Ishikawa (cell line): Measurements from ENCODE around the gene C5.

Source experiments
- CEBPB ChIP-seq: IDR thresholded peaks from 2 replicates; pipeline ENCODE4 v1.6.1; 2012
- CREB1 ChIP-seq: IDR thresholded peaks from 2 replicates; pipeline ENCODE4 v1.6.1; 2012; ENCODE audit warnings: low read depth
- EGR1 ChIP-seq: IDR thresholded peaks from 2 replicates; pipeline ENCODE4 v1.6.1; 2012
- EP300 ChIP-seq: IDR thresholded peaks from 2 replicates; pipeline ENCODE4 v1.6.1; 2012; ENCODE audit warnings: borderline replicate concordance
- FOXM1 ChIP-seq: IDR thresholded peaks from 2 replicates; pipeline ENCODE4 v1.6.1; 2012; ENCODE audit warnings: low read depth, borderline replicate concordance
- NFIC ChIP-seq: IDR thresholded peaks from 2 replicates; pipeline ENCODE4 v1.6.1; 2012
- RAD21 ChIP-seq: IDR thresholded peaks from 2 replicates; pipeline ENCODE4 v1.6.1; 2012; ENCODE audit warnings: low read depth
- TAF1 ChIP-seq: IDR thresholded peaks from 2 replicates; pipeline ENCODE4 v1.6.1; 2012; ENCODE audit warnings: low read depth, mild to moderate bottlenecking
- TCF12 ChIP-seq: IDR thresholded peaks from 2 replicates; pipeline ENCODE4 v1.6.1; 2012; ENCODE audit warnings: low read depth
- TEAD4 ChIP-seq: IDR thresholded peaks from 2 replicates; pipeline ENCODE4 v1.6.1; 2012
- YY1 ChIP-seq: IDR thresholded peaks from 2 replicates; pipeline ENCODE4 v1.6.1; 2012; ENCODE audit warnings: low read depth
- ZBTB7A ChIP-seq: IDR thresholded peaks from 2 replicates; pipeline ENCODE4 v1.6.1; 2012; ENCODE audit warnings: low read depth
- TF ChIP-seq, protein P1 (sequence below): IDR thresholded peaks from 2 replicates; pipeline ENCODE4 v1.6.1; 2012
- TF ChIP-seq, protein P2 (sequence below): IDR thresholded peaks from 2 replicates; pipeline ENCODE4 v1.6.1; 2012
- TF ChIP-seq, protein P3 (sequence below): IDR thresholded peaks from 2 replicates; pipeline ENCODE4 v1.6.1; 2012; ENCODE audit warnings: low read depth, mild to moderate bottlenecking

Gene C5

DNA sequence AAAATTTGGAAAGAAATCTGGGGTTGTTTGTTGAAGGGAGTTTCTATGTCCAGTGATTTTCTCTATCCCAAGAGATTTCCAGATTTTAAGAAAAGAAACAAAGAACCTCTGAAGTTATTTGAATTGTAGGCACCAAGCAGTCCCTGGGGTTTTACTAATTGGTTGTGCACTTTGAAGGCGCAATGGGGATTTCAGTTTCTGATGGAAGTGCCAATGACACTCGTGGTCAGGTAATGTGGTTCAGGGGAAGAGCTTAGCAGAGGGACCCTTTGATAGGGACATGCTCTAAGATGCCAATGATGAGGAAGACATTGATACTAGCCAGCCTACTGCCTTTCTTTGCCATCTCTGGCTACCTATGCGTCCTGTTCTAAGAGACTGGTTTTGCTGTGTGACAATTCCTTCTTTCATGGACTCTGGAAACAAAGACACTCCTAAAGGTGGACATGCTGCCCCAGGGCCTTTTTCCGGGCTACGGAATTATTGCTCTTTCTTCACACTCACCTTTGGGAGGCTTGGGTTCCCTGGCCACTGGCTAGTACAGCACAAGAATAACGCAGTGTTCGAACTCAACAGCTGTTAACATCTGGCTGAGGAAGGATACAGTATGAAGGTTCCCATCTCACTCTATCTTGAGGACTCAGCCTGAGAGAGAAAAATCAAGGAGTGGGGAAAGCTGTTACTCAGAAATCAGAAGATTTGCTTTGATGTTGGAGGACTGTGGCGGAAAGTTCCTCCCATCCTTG lies 116.6 kb downstream of the C5 start:
- TF ChIP-seq CREB1 (no peak), TCF12 (no peak), ZBTB7A (no peak), YY1 (no peak)

DNA sequence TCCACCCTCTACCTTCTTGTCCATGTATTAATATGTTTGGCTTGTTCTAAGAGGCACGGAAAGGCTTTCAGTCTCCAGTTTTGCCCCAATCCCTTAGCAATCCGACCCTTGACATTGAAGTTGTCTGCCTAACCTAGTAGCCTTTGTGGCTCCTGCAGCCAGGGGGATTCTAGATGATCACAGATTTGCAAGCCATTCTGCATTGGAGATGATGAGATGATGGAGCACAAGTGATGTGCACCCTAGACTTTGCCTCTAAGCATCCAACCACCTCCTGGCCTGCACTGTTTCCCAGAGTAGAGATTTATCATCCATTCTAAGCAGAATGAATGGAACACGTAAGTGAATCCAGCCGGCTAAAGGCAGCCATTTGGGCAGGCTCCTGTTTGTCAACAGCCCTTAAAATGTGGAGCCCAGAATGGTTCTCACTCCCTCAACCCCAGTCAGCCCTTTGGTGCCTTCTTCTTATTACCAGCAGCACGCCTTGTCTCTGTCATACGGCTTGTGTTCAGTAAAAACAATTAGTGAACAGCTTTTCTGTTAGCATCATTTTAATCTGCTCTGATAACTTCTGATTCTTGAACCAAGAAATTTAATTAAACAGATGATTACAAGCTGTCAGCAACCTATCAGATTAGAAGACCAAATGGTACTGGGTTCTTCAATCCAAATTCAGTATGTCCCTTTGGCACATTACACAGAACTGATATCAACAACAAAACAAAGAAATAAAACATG lies 117.8 kb downstream of the C5 start:
- TF ChIP-seq RAD21: no peak
- TF ChIP-seq NFIC: no peak
- TF ChIP-seq, protein P1, sequence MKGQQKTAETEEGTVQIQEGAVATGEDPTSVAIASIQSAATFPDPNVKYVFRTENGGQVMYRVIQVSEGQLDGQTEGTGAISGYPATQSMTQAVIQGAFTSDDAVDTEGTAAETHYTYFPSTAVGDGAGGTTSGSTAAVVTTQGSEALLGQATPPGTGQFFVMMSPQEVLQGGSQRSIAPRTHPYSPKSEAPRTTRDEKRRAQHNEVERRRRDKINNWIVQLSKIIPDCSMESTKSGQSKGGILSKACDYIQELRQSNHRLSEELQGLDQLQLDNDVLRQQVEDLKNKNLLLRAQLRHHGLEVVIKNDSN: no peak
- TF ChIP-seq ZBTB7A: no peak
- no peak for TF ChIP-seq EGR1
- no peak for TF ChIP-seq YY1
- no peak for TF ChIP-seq FOXM1
- TF ChIP-seq, protein P2, sequence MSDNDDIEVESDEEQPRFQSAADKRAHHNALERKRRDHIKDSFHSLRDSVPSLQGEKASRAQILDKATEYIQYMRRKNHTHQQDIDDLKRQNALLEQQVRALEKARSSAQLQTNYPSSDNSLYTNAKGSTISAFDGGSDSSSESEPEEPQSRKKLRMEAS: no peak
- TF ChIP-seq, protein P3, sequence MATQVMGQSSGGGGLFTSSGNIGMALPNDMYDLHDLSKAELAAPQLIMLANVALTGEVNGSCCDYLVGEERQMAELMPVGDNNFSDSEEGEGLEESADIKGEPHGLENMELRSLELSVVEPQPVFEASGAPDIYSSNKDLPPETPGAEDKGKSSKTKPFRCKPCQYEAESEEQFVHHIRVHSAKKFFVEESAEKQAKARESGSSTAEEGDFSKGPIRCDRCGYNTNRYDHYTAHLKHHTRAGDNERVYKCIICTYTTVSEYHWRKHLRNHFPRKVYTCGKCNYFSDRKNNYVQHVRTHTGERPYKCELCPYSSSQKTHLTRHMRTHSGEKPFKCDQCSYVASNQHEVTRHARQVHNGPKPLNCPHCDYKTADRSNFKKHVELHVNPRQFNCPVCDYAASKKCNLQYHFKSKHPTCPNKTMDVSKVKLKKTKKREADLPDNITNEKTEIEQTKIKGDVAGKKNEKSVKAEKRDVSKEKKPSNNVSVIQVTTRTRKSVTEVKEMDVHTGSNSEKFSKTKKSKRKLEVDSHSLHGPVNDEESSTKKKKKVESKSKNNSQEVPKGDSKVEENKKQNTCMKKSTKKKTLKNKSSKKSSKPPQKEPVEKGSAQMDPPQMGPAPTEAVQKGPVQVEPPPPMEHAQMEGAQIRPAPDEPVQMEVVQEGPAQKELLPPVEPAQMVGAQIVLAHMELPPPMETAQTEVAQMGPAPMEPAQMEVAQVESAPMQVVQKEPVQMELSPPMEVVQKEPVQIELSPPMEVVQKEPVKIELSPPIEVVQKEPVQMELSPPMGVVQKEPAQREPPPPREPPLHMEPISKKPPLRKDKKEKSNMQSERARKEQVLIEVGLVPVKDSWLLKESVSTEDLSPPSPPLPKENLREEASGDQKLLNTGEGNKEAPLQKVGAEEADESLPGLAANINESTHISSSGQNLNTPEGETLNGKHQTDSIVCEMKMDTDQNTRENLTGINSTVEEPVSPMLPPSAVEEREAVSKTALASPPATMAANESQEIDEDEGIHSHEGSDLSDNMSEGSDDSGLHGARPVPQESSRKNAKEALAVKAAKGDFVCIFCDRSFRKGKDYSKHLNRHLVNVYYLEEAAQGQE: no peak
- no peak for TF ChIP-seq TAF1
- TF ChIP-seq CREB1: no peak
- TF ChIP-seq EP300: no peak
- TF ChIP-seq CEBPB: no peak
- no peak for TF ChIP-seq TCF12
- no peak for TF ChIP-seq TEAD4

DNA sequence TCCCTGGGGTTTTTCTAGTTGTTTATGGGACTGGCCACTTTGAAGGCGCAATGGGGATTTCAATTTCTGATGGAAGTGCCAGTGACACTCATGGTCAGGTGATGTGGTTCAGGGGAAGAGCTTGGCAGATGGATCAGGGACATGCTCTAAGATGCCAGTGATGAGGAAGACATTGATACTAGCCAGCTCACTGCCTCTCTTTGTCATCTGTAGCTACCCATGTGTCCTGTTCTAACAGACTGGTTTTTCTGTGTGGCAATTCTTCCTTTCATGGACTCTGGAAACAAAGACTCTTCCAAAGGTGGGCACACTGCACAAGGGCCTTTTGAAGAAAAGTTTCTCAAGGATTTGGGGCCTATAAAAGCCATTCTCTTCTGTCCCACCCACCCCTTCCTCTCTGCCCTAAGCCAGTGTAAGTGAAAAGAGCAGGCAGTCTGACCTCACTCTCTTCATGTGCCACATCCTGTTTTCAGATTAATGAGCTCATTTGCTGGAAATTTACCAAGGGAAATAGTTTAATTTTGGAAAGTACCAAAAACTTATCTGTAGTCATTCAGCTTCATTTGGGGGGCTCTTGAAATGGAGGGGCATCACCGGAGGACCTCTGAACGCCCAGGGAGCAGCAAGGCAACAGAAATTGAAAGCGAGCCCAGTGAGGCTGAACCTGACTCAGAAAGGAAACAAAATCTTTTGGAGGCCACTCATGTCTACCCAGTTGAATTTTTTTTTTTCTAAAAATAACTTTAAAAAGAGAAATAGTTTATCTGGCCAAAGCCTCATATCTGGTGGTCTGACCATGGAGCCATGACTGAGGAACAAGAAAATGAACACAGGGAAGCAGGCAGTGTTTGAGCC lies 118.6 kb downstream of the C5 start:
- TF ChIP-seq, protein P2: no peak
- TF ChIP-seq TAF1 (no peak), YY1 (no peak)
- TF ChIP-seq, protein P1: no peak

DNA sequence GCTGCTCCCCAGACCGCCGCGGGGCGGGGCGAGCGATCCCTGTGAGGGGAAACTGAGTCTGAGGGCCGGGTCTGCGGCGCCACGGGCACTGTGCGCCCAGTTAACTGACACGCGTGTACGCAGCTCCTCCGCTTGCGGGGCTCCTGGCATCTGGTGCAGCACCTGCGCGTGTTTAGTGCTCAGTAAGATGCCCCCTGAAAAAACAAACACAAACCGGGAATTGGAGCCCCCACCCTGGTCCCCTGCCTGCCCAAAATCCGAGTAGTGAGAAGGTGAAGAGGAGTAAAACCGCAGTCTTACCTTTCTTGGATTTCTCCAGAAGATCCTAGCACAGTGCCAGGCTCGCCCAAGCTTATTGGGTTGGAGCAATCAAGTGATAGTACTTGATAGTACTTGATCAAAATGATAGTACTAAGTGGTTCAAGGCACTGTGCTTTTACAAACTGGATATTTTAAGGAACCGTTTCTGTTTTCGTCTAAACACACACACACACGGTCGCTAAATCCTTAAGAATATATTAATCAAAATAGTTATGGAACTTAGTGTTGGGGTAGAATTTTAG lies 120.8 kb downstream of the C5 start:
- TF ChIP-seq CEBPB: no peak
- TF ChIP-seq TEAD4: no peak
- no peak for TF ChIP-seq RAD21
- no peak for TF ChIP-seq CREB1
- TF ChIP-seq TCF12: no peak
- no peak for TF ChIP-seq ZBTB7A
- no peak for TF ChIP-seq NFIC

DNA sequence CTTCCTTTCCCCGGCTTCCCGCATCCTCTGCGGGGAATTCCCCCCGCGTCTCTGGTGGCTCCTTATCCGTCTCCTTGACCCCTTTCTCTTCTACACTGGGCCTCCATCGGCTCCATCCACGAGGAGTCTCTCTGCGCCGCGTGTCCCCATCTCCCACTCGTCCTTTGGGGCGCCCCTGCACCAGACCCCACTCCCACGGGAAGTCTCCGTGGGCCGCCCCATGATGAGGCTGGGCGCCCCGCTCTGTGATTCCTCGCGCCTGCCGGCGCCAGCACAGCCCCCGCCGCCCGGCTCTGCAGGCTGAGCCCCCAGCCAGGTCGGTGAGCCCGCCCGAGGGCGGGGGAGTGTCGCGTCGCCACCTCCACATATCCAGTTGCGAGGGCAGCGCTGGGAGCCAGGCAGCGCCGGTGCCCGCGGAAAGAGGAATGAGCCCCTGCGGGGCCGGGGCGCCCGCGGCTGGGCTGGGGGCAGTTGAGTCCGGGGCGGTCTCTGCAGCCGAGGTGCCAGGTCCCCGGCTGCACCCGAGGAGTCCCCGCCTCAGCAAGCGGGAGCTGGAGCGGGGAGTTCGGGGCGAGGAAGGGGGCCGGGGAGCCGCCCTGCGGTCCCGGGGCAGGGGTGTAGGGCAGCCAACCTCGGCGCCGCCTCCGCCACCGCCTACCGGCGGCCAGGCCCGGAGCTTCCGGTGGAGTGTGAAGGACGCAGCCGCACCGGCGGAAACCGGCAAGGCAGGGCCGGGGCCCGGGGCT lies 121.4 kb downstream of the C5 start:
- no peak for TF ChIP-seq EP300
- TF ChIP-seq YY1: 0 out of 2 replicates have a peak, but pooled peaks have one; percentile 8
- TF ChIP-seq RAD21: no peak
- TF ChIP-seq NFIC: 0 out of 2 replicates have a peak, but pooled peaks have one; percentile 22
- TF ChIP-seq TAF1: peak; percentile 75
- TF ChIP-seq CREB1: 0 out of 2 replicates have a peak, but pooled peaks have one; percentile 8
- peak; percentile 95 for TF ChIP-seq ZBTB7A
- TF ChIP-seq, protein P2: no peak; the same call in 1 of the 2 replicates
- no peak for TF ChIP-seq EGR1
- TF ChIP-seq, protein P3: no peak
- TF ChIP-seq, protein P1: no peak
- no peak for TF ChIP-seq TEAD4
- no peak for TF ChIP-seq CEBPB
- TF ChIP-seq TCF12: peak; percentile 24; the same call in 1 of the 2 replicates
- TF ChIP-seq FOXM1: no peak
